ENCODE results near the gene FHDC1.

- TF ChIP-seq CEBPB (IDR thresholded peaks at IDR 0.05) (no peak), PBX3 (IDR thresholded peaks at IDR 0.05) (no peak), MAX (IDR thresholded peaks at IDR 0.05) (no peak), RNF2 (IDR thresholded peaks at IDR 0.05; ENCODE audit: borderline replicate concordance, low read depth) (no peak), RFX5 (IDR thresholded peaks at IDR 0.05) (no peak), POLR2A (IDR thresholded peaks at IDR 0.05; ENCODE audit: low read length) (no peak), CTCF (IDR thresholded peaks at IDR 0.05) (no peak), EP300 (IDR thresholded peaks at IDR 0.05) (no peak), REST (IDR thresholded peaks at IDR 0.05) (no peak), NR3C1 (IDR thresholded peaks at IDR 0.05) (no peak), MYC (IDR thresholded peaks at IDR 0.05; ENCODE audit: borderline replicate concordance, low read length) (no peak), ESRRA (IDR thresholded peaks at IDR 0.05; ENCODE audit: borderline replicate concordance, low read length) (no peak)
Measured at GRCh38 chr4:152919826-152920225, 16.3 kb upstream of the FHDC1 start.

Data from A549 (cell line).